Stomach (tissue), 4 donors: ENCODE measurements around the gene C16orf92.

Experiments
- POLR2A ChIP-seq, 4 donors: fragments of 450-650 bp; IDR thresholded peaks; one replicate each; pipeline ENCODE4 v1.6.1; 2016; ENCODE audit warnings: antibody characterized with exemption in 4 of 4, control low read depth in 2 of 4, mild to moderate bottlenecking in 1 of 4, moderate library complexity in 1 of 4
- POLR2AphosphoS5 ChIP-seq, 3 donors: sonication (generic); formaldehyde crosslinking; IDR thresholded peaks; one replicate each; pipeline ENCODE4 v1.6.1; 2016; ENCODE audit warnings: antibody characterized with exemption in 3 of 3
- TF ChIP-seq, protein P1 (sequence below), 7 experiments: fragments of 450-650 bp in 4 of 7; fragments of 200-600 bp in 3 of 7; sonication (generic) in 3 of 7; IDR thresholded peaks; one replicate each; pipeline ENCODE4 v1.5.1; 2016 to 2019; ENCODE audit warnings: antibody characterized with exemption in 7 of 7, control low read depth in 2 of 7, mild to moderate bottlenecking in 1 of 7

DNA sequence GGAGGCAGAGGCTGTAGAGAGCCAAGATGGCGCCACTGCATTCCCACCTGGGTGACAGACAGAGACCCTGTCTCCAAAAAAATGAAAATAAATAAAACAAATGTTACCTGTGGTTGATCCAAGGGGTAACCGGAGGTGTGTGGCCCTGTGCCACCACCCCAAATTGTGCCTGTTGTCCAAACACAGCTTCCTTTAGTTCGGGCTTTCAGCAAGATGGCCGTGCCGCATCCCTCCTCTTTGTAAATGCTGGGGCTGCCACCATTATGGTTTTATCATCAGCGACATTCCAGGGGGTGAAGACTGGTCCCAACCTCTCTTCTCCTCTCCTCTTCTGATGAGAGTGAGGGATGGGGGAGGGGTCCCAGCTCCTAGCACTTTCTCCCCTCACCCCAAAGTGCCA lies at the start of gene C16orf92:
- TF ChIP-seq, protein P1, sequence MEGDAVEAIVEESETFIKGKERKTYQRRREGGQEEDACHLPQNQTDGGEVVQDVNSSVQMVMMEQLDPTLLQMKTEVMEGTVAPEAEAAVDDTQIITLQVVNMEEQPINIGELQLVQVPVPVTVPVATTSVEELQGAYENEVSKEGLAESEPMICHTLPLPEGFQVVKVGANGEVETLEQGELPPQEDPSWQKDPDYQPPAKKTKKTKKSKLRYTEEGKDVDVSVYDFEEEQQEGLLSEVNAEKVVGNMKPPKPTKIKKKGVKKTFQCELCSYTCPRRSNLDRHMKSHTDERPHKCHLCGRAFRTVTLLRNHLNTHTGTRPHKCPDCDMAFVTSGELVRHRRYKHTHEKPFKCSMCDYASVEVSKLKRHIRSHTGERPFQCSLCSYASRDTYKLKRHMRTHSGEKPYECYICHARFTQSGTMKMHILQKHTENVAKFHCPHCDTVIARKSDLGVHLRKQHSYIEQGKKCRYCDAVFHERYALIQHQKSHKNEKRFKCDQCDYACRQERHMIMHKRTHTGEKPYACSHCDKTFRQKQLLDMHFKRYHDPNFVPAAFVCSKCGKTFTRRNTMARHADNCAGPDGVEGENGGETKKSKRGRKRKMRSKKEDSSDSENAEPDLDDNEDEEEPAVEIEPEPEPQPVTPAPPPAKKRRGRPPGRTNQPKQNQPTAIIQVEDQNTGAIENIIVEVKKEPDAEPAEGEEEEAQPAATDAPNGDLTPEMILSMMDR (IDR thresholded peaks at IDR 0.05) = no peak
- TF ChIP-seq POLR2AphosphoS5 (IDR thresholded peaks at IDR 0.05) (no peak), POLR2A (IDR thresholded peaks at IDR 0.05) (no peak)
